SK-N-SH treated with all-trans-retinoic acid at 6 μM for 48 hours (cell line): ENCODE data around the gene FAR2.
A peak's percentile ranks its signal among the peaks of the same experiment; 100 is the strongest.

ENCODE experiments used
- ATAC-seq: fragments of 200-7000 bp; cut with Tn5 transposase; 3 replicates; pipeline ENCODE4 v1.9.1; 2020; ENCODE audit warnings: mild to moderate bottlenecking, moderate library complexity
- ARNTL ChIP-seq: fragments of 450-650 bp; formaldehyde crosslinking; IDR thresholded peaks from 2 replicates; pipeline ENCODE4 v1.5.0; 2020; ENCODE audit warnings: low read depth, mild to moderate bottlenecking, moderate library complexity, borderline replicate concordance
- BACH2 ChIP-seq: fragments of 250-450 bp; sonication (Bioruptor Pico); IDR thresholded peaks from 2 replicates; pipeline ENCODE4 v1.9.0; 2021; ENCODE audit warnings: mild to moderate bottlenecking, borderline replicate concordance
- CSDC2 ChIP-seq: fragments of 250-450 bp; sonication (Bioruptor Pico); IDR thresholded peaks from 2 replicates; pipeline ENCODE4 v1.5.0; 2020; ENCODE audit warnings: mild to moderate bottlenecking, moderate library complexity
- ESRRG ChIP-seq: fragments of 250-450 bp; sonication (Bioruptor Pico); IDR thresholded peaks from 2 replicates; pipeline ENCODE4 v1.6.1; 2021; ENCODE audit warnings: mild to moderate bottlenecking
- GLIS3 ChIP-seq: fragments of 250-450 bp; sonication (Bioruptor Pico); IDR thresholded peaks from 2 replicates; pipeline ENCODE4 v1.5.0; 2020; ENCODE audit warnings: mild to moderate bottlenecking, moderate library complexity
- ISL1 ChIP-seq: fragments of 250-450 bp; sonication (Bioruptor Pico); IDR thresholded peaks from 2 replicates; pipeline ENCODE4 v2.1.2; 2022; ENCODE audit warnings: mild to moderate bottlenecking, moderate library complexity
- OSR1 ChIP-seq: fragments of 250-450 bp; sonication (Bioruptor Pico); IDR thresholded peaks from 2 replicates; pipeline ENCODE4 v1.8.0; 2022; ENCODE audit warnings: moderate library complexity, mild to moderate bottlenecking, inconsistent platforms
- PPARA ChIP-seq: fragments of 250-450 bp; sonication (Bioruptor Pico); IDR thresholded peaks from 2 replicates; pipeline ENCODE4 v1.5.0; 2020; ENCODE audit warnings: mild to moderate bottlenecking, borderline replicate concordance
- RARB ChIP-seq: fragments of 250-450 bp; sonication (Bioruptor Pico); IDR thresholded peaks from 2 replicates; pipeline ENCODE4 v1.8.0; 2021; ENCODE audit warnings: mild to moderate bottlenecking, moderate library complexity
- SNAI2 ChIP-seq: fragments of 250-450 bp; sonication (Bioruptor Pico); IDR thresholded peaks from 2 replicates; pipeline ENCODE4 v1.5.0; 2020; ENCODE audit warnings: mild to moderate bottlenecking, moderate library complexity
- TCF4 ChIP-seq: fragments of 250-450 bp; sonication (Bioruptor Pico); IDR thresholded peaks from 2 replicates; pipeline ENCODE4 v1.8.0; 2021; ENCODE audit warnings: mild to moderate bottlenecking, moderate library complexity, borderline replicate concordance
- TOX ChIP-seq: fragments of 250-450 bp; sonication (Bioruptor Pico); IDR thresholded peaks from 2 replicates; pipeline ENCODE4 v1.8.0; 2021; ENCODE audit warnings: mild to moderate bottlenecking, moderate library complexity, borderline replicate concordance
- ZC3H10 ChIP-seq: fragments of 250-450 bp; sonication (Bioruptor Pico); IDR thresholded peaks from 2 replicates; pipeline ENCODE4 v1.5.1; 2021; ENCODE audit warnings: mild to moderate bottlenecking, moderate library complexity
- ZFP30 ChIP-seq: fragments of 450-650 bp; formaldehyde crosslinking; IDR thresholded peaks from 2 replicates; pipeline ENCODE4 v1.5.0; 2022; ENCODE audit warnings: mild to moderate bottlenecking, moderate library complexity
- ZNF565 ChIP-seq: fragments of 450-650 bp; formaldehyde crosslinking; conservative IDR thresholded peaks from 2 replicates; pipeline ENCODE4 v1.5.0; 2020; ENCODE audit warnings: low read depth, mild to moderate bottlenecking, moderate library complexity
- ZNF70 ChIP-seq: fragments of 450-650 bp; formaldehyde crosslinking; IDR thresholded peaks from 2 replicates; pipeline ENCODE4 v1.5.0; 2020; ENCODE audit warnings: mild to moderate bottlenecking, moderate library complexity
- TF ChIP-seq, protein P1 (sequence below): fragments of 250-450 bp; sonication (Bioruptor Pico); IDR thresholded peaks from 2 replicates; pipeline ENCODE4 v1.5.1; 2020; ENCODE audit warnings: low read depth, mild to moderate bottlenecking, moderate library complexity
- TF ChIP-seq, protein P2 (sequence below): fragments of 250-450 bp; sonication (Bioruptor Pico); IDR thresholded peaks from 2 replicates; pipeline ENCODE4 v1.8.0; 2021; ENCODE audit warnings: low read depth, mild to moderate bottlenecking, moderate library complexity, borderline replicate concordance
- TF ChIP-seq, protein P3 (sequence below): fragments of 250-450 bp; sonication (Bioruptor Pico); IDR thresholded peaks from 2 replicates; pipeline ENCODE4 v1.5.0; 2020; ENCODE audit warnings: mild to moderate bottlenecking, moderate library complexity
- TF ChIP-seq, protein P4 (sequence below): fragments of 250-450 bp; sonication (Bioruptor Pico); IDR thresholded peaks from 2 replicates; pipeline ENCODE4 v1.5.1; 2021; ENCODE audit warnings: mild to moderate bottlenecking, moderate library complexity

Gene FAR2

DNA sequence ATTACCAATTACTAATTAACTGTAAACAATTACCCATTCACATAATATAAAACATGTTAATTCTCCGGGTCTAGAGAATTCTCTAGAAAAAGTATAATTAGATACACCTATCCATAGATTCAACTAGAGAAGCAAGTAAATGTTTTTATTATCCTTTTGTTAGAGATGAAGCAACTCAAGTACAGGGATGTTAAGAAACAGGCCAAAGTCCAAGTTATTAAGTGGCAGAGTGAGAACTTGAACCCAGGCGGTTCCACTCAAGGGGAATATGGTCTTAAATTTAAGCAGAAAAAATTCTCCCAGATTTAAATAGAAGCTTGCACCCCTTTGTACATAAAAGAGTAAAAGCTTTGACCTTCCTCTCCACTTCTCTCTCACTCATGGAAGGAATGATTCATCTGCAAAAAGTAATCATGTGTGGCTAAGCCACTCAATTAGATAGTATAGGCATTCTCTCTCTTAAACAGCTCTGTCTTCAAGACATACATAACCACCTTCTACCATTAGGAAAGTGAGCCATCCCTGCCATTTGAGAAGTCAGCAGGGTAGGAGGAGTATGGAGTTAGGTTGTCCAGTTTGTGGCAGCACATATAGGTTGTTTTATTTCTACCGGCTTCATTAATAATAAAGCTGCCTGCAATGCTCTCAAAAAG lies 197.8 kb downstream of the FAR2 start:
- no peak for ATAC-seq
- TF ChIP-seq ZNF565: no peak
- no peak for TF ChIP-seq ESRRG
- no peak for TF ChIP-seq SNAI2
- no peak for TF ChIP-seq BACH2 (CRISPR knock-in tag)
- no peak for TF ChIP-seq ZC3H10 (CRISPR knock-in tag)
- no peak for TF ChIP-seq ARNTL (CRISPR knock-in tag)

DNA sequence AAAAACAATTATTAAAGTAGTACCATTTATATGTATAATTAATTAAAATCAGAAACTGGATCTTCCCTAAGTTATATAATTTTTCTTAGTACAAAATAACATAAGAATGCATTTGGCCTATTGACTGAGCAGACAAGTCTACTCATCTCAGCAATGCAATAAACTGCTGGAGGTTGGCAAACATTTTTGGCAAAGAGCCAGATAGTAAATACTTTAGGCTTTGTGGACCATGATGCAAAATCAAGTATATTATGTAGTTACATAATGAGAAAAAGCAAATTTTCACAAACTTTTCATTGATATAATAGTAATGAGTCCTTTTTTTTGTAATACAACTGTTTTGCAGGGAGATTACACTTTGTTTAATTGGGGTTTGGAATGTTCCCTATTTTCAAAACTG lies 201.0 kb downstream of the FAR2 start:
- ATAC-seq: peak; percentile 67
- TF ChIP-seq ZNF565 (no peak), ZFP30 (no peak), ARNTL (CRISPR knock-in tag) (no peak), ZNF70 (CRISPR knock-in tag) (no peak), GLIS3 (no peak), ISL1 (CRISPR knock-in tag) (no peak), OSR1 (CRISPR knock-in tag) (no peak), TCF4 (no peak), CSDC2 (CRISPR knock-in tag) (no peak)
- TF ChIP-seq, protein P1, sequence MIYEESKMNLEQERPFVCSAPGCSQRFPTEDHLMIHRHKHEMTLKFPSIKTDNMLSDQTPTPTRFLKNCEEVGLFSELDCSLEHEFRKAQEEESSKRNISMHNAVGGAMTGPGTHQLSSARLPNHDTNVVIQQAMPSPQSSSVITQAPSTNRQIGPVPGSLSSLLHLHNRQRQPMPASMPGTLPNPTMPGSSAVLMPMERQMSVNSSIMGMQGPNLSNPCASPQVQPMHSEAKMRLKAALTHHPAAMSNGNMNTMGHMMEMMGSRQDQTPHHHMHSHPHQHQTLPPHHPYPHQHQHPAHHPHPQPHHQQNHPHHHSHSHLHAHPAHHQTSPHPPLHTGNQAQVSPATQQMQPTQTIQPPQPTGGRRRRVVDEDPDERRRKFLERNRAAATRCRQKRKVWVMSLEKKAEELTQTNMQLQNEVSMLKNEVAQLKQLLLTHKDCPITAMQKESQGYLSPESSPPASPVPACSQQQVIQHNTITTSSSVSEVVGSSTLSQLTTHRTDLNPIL (CRISPR knock-in tag): no peak

DNA sequence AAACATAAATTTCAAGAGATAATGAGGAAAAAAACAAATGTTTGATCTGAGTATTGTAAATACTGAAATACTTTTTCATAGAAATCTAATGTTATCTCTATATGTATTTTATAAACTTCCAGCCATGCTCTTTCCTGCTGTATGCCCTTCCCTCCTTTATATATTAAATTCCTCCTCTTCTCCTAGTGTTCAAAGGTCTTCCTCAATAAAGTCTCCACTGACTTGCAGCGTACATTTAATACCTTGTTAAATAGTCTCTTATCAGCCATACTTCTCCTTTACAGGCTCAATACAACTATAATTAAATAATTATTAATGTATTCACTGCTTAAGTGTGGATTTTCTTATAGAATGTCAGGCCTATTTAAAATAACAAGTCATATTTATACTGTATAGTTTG lies 205.9 kb downstream of the FAR2 start:
- no peak for ATAC-seq

DNA sequence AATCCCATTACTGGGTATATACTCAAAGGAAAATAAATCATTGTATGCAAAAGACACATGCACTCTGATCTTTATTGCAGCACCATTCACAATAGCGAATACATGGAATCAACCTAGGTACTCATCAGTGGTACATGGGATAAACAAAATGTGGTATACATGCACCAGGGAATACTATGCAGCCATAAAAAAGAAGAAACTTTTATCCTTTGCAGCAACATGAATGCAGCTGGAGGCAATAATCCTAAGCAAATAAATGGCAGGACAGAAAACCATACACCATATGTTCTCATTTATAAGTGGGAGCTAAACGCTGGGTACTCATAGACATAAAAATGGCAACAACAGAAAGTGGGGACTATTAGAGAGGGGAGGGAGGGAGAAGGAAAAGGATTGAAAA lies 216.0 kb downstream of the FAR2 start:
- no peak for TF ChIP-seq BACH2 (CRISPR knock-in tag)
- TF ChIP-seq PPARA: no peak
- TF ChIP-seq TCF4: no peak
- TF ChIP-seq ZNF70 (CRISPR knock-in tag): no peak
- TF ChIP-seq, protein P2, sequence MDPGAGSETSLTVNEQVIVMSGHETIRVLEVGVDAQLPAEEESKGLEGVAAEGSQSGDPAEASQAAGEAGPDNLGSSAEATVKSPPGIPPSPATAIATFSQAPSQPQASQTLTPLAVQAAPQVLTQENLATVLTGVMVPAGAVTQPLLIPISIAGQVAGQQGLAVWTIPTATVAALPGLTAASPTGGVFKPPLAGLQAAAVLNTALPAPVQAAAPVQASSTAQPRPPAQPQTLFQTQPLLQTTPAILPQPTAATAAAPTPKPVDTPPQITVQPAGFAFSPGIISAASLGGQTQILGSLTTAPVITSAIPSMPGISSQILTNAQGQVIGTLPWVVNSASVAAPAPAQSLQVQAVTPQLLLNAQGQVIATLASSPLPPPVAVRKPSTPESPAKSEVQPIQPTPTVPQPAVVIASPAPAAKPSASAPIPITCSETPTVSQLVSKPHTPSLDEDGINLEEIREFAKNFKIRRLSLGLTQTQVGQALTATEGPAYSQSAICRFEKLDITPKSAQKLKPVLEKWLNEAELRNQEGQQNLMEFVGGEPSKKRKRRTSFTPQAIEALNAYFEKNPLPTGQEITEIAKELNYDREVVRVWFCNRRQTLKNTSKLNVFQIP (CRISPR knock-in tag): no peak
- TF ChIP-seq, protein P3, sequence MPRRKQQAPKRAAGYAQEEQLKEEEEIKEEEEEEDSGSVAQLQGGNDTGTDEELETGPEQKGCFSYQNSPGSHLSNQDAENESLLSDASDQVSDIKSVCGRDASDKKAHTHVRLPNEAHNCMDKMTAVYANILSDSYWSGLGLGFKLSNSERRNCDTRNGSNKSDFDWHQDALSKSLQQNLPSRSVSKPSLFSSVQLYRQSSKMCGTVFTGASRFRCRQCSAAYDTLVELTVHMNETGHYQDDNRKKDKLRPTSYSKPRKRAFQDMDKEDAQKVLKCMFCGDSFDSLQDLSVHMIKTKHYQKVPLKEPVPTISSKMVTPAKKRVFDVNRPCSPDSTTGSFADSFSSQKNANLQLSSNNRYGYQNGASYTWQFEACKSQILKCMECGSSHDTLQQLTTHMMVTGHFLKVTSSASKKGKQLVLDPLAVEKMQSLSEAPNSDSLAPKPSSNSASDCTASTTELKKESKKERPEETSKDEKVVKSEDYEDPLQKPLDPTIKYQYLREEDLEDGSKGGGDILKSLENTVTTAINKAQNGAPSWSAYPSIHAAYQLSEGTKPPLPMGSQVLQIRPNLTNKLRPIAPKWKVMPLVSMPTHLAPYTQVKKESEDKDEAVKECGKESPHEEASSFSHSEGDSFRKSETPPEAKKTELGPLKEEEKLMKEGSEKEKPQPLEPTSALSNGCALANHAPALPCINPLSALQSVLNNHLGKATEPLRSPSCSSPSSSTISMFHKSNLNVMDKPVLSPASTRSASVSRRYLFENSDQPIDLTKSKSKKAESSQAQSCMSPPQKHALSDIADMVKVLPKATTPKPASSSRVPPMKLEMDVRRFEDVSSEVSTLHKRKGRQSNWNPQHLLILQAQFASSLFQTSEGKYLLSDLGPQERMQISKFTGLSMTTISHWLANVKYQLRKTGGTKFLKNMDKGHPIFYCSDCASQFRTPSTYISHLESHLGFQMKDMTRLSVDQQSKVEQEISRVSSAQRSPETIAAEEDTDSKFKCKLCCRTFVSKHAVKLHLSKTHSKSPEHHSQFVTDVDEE (CRISPR knock-in tag): no peak
- TF ChIP-seq RARB (CRISPR knock-in tag): no peak
- no peak for TF ChIP-seq TOX (CRISPR knock-in tag)
- TF ChIP-seq, protein P1 (CRISPR knock-in tag): no peak
- TF ChIP-seq, protein P4, sequence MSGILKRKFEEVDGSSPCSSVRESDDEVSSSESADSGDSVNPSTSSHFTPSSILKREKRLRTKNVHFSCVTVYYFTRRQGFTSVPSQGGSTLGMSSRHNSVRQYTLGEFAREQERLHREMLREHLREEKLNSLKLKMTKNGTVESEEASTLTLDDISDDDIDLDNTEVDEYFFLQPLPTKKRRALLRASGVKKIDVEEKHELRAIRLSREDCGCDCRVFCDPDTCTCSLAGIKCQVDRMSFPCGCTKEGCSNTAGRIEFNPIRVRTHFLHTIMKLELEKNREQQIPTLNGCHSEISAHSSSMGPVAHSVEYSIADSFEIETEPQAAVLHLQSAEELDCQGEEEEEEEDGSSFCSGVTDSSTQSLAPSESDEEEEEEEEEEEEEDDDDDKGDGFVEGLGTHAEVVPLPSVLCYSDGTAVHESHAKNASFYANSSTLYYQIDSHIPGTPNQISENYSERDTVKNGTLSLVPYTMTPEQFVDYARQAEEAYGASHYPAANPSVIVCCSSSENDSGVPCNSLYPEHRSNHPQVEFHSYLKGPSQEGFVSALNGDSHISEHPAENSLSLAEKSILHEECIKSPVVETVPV (CRISPR knock-in tag): no peak
- TF ChIP-seq ISL1 (CRISPR knock-in tag): no peak
- no peak for TF ChIP-seq ZC3H10 (CRISPR knock-in tag)
- no peak for TF ChIP-seq SNAI2
- TF ChIP-seq, all 23 proteins: peak for 0
- ATAC-seq: no peak

More for the DNA sequence above, 205.9 kb downstream of the FAR2 start:
- TF ChIP-seq GLIS3 (no peak), ISL1 (CRISPR knock-in tag) (no peak)
- TF ChIP-seq, protein P4 (CRISPR knock-in tag): no peak
- TF ChIP-seq, protein P1 (CRISPR knock-in tag): no peak
